Raji (cell line): ENCODE data around the gene SLC11A1.

Experiments used
- POLR2A ChIP-seq: IDR thresholded peaks from 2 replicates; pipeline ENCODE4 v1.6.1; 2011; ENCODE audit warnings: low read depth, low read length, control low read depth; ENCODE audit not compliant: insufficient read depth

The SLC11A1 gene, protein sequence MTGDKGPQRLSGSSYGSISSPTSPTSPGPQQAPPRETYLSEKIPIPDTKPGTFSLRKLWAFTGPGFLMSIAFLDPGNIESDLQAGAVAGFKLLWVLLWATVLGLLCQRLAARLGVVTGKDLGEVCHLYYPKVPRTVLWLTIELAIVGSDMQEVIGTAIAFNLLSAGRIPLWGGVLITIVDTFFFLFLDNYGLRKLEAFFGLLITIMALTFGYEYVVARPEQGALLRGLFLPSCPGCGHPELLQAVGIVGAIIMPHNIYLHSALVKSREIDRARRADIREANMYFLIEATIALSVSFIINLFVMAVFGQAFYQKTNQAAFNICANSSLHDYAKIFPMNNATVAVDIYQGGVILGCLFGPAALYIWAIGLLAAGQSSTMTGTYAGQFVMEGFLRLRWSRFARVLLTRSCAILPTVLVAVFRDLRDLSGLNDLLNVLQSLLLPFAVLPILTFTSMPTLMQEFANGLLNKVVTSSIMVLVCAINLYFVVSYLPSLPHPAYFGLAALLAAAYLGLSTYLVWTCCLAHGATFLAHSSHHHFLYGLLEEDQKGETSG

DNA sequence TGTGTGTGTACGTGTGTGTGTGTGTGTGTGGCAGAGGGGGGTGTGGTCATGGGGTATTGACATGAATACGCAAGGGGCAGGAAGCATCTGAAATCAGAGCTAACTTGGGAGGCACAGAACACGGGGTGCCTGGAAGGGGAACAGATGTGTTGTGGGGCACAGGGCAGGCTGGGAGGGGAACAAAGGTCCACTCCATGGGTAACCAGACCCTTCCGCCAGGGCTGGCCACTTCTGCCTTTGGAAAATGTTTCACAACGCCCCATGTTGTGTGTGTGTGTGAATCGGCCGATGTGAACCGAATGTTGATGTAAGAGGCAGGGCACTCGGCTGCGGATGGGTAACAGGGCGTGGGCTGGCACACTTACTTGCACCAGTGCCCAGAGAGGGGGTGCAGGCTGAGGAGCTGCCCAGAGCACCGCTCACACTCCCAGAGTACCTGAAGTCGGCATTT lies at the start of gene SLC11A1:
Gene SLC11A1, plus strand, starts transcription at position 358 of the 451 bp plus-strand sequence. CDS start 96 bp downstream, outside the sequence.
- TF ChIP-seq POLR2A, result peak; percentile 33; the same call in 1 of the 2 replicates

DNA sequence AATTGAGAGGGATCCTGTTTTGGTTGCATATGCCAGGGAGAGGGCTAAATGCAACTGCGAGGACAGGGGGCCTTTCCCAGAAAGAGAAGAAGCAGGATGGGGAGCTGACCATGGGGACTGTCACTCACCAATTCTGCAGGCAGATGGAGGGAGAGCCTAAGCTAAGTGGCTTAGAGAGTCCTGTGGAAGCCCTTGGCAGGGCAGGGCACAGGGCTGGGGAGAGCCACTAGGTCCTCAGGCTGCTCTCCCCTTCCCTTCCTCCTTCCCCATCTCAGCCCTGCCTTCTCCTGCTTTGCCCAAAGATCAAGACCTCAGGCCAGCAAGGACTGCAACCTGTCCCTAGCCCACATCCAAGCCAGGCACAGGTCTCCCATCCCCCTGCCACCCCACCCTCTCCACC lies 49.8 kb upstream of the SLC11A1 start:
- TF ChIP-seq POLR2A, result no peak

DNA sequence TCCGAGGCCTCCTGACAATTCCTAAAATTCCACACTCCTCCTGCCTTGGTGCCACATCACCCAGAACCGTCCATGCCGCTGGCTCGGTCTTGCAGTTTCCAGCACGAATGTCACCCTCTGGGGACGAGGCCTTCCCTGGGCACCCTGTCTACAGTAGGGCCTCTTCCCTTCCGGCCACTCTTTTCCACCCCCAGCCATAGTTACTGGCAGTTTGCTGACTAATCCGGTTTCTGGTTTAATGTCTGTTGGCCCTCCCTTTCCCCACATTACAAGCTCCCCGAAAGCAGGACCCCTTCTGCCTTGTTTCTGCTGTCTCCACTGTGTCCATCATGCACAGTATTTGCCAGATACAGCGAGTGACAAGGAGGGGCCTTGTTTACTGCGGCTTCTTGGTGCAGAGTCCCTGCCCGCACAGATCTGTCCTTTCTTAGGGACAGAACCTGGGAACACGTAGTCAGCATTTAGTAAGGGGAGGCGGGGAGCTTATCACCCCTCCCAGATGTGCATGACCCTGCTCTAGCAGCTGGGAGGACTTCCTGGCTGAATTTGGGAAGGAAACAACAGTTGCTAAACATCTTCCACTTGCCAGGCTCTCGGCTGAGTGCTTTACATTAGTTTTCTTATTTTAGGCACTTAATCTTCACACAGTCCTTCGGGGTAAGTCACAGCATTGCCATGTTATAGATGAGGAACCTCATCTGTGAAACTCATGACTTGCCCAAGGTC lies 49.0 kb upstream of the SLC11A1 start:
- TF ChIP-seq POLR2A, result peak; percentile 34; the same call in 1 of the 2 replicates

DNA sequence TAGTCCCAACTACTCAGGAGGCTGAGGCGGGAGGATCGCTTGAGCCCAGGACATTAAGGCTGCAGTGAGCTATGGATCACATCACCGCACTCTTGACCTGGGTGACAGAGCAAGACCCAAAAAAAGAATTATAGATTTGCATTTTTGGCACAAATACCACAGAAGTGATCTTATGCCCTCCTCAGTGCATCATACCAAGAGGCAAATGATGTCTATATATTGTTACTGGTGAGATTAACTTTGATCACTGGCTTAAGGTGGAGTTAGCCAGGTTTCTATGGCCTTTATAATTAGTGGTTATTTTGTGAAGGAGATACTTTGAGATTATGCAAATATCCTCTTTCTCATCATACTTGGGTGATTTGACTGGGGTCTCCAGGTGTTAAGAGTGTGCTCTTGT lies 47.5 kb upstream of the SLC11A1 start:
- TF ChIP-seq POLR2A, result peak; percentile 41

DNA sequence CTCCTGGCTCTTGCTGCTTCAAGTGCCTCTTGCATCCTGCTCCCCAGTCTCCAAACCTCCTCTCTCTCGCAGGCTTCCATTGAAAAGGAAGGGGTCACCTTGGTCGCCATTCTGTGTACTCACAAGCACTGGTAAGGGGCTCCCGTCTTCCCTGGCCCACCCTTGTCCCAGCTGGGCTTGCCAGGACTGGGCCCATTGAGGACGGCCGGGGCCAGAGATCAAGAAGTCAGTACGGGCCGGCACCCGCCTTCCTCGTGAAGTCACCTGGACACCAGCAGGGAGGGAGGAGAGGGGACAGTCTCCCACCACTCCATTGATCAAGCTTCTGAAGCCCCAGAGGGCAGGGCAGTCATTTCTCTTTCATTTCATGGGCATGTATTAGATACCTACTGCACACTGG lies 41.4 kb upstream of the SLC11A1 start:
- no peak for TF ChIP-seq POLR2A

DNA sequence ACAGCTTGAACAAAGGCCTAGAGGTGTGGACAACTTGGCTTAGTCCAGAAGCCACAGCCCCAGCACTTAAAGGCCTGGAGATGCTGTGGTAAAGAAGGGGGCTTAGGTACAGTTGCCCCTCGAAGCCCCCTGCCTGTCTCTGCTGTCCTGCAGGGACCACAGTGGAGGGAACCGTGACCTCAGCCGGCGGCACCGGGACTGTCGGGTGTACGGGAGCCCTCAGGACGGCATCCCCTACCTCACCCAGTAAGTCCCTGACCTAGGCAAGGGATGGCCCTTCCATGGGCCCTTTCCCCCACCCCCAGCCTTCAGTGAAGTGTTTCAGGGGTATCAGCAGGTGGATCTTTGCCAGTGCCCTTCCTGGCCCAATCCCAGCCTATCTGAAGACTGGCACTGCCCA lies 40.7 kb upstream of the SLC11A1 start:
- TF ChIP-seq POLR2A, result no peak

DNA sequence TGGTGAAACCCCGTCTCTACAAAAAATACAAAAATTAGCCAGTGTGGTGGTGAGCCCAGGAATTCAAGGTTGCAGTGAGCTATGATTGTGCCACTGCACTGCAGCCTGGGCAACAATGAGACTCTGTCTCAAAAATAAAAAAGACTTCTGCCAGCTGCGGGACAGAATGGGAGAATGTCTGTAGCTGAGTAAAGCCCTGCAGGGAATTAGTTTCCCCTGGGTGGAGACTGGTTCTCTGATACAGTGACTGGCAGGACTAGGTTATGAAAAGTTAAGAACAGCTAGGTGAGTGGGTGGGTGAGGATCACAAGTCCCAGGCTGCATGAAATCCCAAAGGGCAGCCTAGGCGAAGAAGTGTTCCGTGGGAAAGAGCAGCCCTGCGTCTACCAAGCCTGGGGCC lies 39.2 kb upstream of the SLC11A1 start:
- TF ChIP-seq POLR2A, result no peak

DNA sequence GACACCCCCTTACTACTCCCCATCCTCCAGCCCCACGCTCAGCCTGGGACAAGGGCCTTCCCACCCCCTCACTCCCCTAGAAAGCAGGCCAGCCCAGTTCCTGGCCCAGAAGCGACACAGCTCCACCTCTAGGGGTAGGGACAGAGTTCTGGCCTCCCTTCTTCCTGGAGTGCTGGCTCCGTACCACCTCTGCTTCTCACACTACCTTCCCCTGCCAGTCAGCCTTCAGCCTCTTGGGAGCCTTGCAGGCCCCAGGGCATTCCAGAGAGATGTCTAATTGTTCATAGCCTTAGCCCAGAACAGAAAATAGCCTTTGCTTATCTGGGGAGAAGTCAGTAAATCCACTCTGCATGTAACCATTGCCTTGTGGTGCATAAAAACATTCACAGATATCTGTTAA lies 38.5 kb upstream of the SLC11A1 start:
- TF ChIP-seq POLR2A, result no peak

DNA sequence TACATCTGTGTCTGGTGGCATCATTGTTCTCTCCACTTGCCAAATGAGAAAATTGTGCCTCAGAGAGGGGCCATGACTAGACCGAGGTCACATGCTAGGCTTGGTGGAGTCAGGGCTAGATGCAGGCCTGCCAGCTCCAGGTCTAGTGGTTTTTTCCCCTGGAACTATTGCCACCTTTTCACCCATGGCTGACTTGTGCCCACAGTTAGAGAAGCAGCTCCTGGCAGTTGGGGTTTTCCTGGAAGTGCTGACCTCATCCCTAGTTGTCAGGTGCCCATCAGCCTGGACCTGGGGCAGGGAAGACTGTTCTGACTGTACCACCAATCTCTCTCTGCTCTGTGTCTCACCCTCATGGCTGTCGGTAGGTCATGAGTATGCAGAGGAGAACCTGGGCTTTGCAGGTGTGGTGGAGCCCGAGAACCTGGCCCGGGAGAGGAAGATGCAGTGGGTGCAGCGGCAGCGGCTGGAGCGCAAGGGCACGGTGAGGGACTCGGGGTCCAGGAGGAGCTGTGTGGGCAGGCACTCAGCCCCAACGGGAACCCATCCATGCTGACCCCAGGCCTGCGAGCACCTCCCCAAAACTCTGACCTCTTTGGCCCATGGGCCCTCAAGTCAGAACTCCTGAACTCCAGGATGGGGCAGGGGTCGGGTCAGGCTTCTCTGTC lies 37.9 kb upstream of the SLC11A1 start:
- TF ChIP-seq POLR2A, result no peak

DNA sequence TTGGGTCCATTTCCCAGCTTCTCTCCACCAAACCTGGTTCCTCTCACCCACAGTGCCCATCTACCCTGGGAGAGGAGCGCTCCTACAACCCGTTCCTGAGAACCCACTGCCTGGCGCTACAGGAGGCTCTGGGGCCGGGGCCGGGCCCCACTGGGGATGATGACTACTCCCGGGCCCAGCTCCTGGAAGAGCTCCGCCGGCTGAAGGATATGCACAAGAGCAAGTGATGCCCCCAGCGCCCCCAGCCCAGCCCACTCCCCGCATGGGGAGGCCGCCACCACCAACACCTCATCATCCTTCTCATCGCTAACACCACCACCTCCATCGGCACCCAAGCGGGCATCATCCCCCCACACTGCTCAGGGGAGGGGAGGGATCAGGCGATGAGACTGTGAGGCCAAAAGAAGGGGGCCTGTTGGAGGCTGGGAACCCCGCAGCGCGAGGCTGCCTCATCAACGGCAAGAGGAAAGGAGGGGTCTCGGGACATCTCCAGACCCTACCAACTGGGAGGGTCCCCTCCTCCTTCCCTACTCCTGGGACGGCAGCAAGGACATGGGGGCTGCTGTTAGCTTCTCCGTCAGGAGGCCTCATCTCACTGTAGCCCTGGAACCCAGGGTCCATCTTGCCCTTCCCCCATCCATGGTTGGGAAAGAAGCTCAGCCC lies 37.2 kb upstream of the SLC11A1 start:
- no peak for TF ChIP-seq POLR2A

DNA sequence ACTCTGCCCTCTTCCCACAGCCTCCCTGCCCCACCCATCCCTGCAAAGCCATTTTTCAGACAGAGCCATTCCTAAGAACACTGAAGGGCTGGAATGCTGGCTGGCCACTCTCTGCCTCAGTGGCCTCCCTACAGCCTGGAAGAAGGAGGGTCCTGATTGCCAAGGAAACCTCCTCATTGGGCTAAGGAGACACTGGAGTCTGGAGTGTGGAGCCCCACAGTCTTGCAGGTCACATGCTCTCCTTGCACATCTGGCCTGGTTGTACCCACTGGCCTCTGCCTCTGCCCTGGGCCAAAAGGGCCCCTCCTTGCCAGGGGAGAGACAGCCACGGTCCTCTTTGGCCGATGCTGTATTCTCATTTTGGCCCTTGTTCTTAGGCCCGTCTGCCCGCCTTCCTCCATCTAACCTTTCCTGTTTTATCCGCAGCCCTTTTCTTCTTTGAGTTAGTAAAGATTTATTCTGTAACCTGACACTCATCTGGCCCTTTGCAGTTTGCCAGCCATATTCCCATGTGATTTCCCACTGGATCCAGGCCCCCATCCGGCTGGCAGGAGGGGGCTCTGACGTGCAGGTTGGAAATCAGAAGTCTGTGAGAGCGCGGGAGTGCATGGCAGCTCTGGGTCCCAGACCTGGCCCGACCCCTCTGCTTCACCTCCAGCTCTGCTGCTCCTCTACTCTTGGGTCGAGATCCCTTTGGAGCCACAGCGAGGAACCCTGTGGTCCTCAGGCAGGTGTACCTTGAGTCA lies 36.4 kb upstream of the SLC11A1 start:
- TF ChIP-seq POLR2A, result no peak

DNA sequence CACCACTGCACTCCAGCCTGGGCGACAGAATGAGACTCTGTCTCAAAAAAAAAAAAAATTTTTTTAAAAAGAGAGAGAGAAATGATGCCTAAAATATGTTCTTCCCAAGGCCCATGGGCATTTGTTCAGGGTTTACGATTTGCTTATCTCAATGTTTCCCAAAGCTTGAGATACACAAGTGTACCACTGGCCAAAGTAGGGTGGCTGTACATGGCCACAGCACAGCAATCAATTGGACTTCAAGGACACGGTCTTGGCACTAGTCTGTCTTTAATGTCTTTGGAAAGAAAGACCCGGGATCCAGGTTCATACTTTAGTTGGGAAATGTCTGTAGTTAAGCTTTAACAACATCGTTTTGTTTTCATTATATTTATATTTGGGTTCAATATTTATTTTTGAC lies 34.9 kb upstream of the SLC11A1 start:
- TF ChIP-seq POLR2A, result no peak

DNA sequence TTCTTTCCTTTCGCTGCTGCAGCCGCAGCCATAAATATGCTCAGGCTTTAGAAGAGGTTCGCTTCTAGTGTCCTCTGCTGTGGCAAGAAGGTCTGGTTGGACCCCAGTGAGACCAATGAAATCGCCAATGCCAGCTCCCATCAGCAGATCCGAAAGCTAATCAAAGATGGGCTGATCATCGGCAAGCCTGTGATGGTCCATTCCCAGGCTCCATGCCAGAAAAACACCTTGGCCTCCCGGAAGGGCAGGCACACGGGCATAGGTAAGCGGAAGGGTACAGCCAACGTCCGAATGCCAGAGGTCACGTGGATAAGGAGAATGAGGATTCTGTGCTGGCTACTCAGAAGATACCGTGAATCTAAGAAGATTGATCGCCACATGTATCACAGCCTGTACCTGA lies 28.0 kb upstream of the SLC11A1 start:
- TF ChIP-seq POLR2A, result no peak

DNA sequence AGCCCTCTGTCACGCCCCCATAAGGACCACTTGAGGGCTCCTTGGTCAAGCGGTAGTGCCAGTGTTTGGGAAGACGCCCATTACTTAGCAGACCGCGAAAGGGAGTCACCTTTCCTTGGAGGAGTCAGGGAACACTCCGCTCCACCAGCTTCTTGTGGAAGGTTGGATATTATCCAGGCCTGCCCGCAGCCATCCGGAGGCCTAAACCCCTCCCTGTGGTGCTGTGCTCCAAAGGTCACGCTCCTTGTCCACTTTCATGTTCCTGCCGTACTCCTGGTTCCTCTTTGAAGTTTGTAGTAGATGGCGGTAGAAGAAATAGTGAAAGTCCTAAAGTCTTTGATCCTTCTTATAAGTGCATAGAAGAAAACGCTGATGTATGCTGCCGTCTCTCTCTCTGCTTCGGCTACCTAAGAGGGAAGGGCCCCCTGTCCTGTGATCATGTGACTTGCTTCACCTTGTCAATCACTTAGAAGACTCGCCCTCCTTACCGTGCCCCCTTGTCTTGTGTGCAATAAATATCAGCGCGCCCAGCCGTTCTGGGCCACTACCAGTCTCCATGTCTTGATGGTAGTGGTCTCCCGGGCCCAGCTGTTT lies 27.1 kb upstream of the SLC11A1 start:
- TF ChIP-seq POLR2A, result no peak
